HG03159 (cell line): ENCODE data around the gene EYS.
A peak's percentile ranks its signal among the peaks of the same experiment; 100 is the strongest.
"Not testable (repeated sequence)": the region's sequence is repeated elsewhere in the genome, so short reads cannot be mapped to it uniquely, and the experiment has no call there.

ENCODE experiments used
- ATAC-seq: cut with Tn5 transposase; IDR thresholded peaks from one replicate; pipeline ENCODE4 v1.9.1; 2021; ENCODE audit warnings: mild to moderate bottlenecking, moderate library complexity; ENCODE audit not compliant: unreplicated experiment

Gene EYS

GRCh38 chr6:64266351-64266821 is 1440.6 kb downstream of the EYS start:
- peak; percentile 84 for ATAC-seq

- no peak for ATAC-seq
Observed at GRCh38 chr6:64263778-64264177, 1443.2 kb downstream of the EYS start.

- ATAC-seq: no peak
Observed at GRCh38 chr6:64259372-64259771, 1447.7 kb downstream of the EYS start.

GRCh38 chr6:64258752-64259151 is 1448.3 kb downstream of the EYS start:
- ATAC-seq: no peak

GRCh38 chr6:64258302-64258701 is 1448.7 kb downstream of the EYS start:
- no peak for ATAC-seq

GRCh38 chr6:64257586-64257985 is 1449.4 kb downstream of the EYS start:
- no peak for ATAC-seq

GRCh38 chr6:64256483-64256882 is 1450.5 kb downstream of the EYS start:
- no peak for ATAC-seq

- peak; percentile 47 for ATAC-seq
Observed at GRCh38 chr6:64255000-64255399, 1452.0 kb downstream of the EYS start.

- no peak for ATAC-seq
Observed at GRCh38 chr6:64254558-64254957, 1452.5 kb downstream of the EYS start.

GRCh38 chr6:64252256-64252655 is 1454.8 kb downstream of the EYS start:
- ATAC-seq: no peak

- ATAC-seq: no peak
Observed at GRCh38 chr6:64250126-64250525, 1456.9 kb downstream of the EYS start.

GRCh38 chr6:64249115-64249514 is 1457.9 kb downstream of the EYS start:
- no peak for ATAC-seq

GRCh38 chr6:64243618-64244017 is 1463.4 kb downstream of the EYS start:
- no peak for ATAC-seq

- not testable (repeated sequence) for ATAC-seq
Observed at GRCh38 chr6:64238908-64239307, 1468.1 kb downstream of the EYS start.

- no peak for ATAC-seq
Observed at GRCh38 chr6:64238071-64238470, 1469.0 kb downstream of the EYS start.

- no peak for ATAC-seq
Observed at GRCh38 chr6:64233746-64234145, 1473.3 kb downstream of the EYS start.

GRCh38 chr6:64231928-64232327 is 1475.1 kb downstream of the EYS start:
- no peak for ATAC-seq

- no peak for ATAC-seq
Observed at GRCh38 chr6:64230530-64230929, 1476.5 kb downstream of the EYS start.

- no peak for ATAC-seq
Observed at GRCh38 chr6:64227863-64228262, 1479.2 kb downstream of the EYS start.

GRCh38 chr6:64225503-64225902 is 1481.5 kb downstream of the EYS start:
- no peak for ATAC-seq

GRCh38 chr6:64224819-64225218 is 1482.2 kb downstream of the EYS start:
- no peak for ATAC-seq

GRCh38 chr6:64221776-64222175 is 1485.2 kb downstream of the EYS start:
- ATAC-seq: no peak

- no peak for ATAC-seq
Observed at GRCh38 chr6:64220801-64221200, 1486.2 kb downstream of the EYS start.
